Hindlimb muscle (tissue), 1 donor: ENCODE results near the gene STMND1. TPM values are rescaled to one million over a fixed set of nuclear protein-coding genes. Genes with fewer than 3 reads are reported as not detected.
"Not testable (repeated sequence)": the region's sequence is repeated elsewhere in the genome, so short reads cannot be mapped to it uniquely, and the experiment has no call there.

Source experiments
- DNase-seq: peaks from one replicate; pipeline ENCODE4 v3.0.0-alpha.2; 2013
- polyA plus RNA-seq: library from polyadenylated mRNA; unstranded; fragments of 120-200 nt; gene quantifications from one replicate; pipeline ENCODE4 v1.2.1, GENCODE V29; 2013; ENCODE audit not compliant: insufficient read length

Gene STMND1
- not detected for polyA plus RNA-seq

GRCh38 chr6:17101422-17102257, at the start of gene STMND1:
Gene STMND1, plus strand, starts transcription at chr6:17102050. Its CDS starts 208 bp downstream, at chr6:17102258.
- peak; percentile 33 for DNase-seq

DNA sequence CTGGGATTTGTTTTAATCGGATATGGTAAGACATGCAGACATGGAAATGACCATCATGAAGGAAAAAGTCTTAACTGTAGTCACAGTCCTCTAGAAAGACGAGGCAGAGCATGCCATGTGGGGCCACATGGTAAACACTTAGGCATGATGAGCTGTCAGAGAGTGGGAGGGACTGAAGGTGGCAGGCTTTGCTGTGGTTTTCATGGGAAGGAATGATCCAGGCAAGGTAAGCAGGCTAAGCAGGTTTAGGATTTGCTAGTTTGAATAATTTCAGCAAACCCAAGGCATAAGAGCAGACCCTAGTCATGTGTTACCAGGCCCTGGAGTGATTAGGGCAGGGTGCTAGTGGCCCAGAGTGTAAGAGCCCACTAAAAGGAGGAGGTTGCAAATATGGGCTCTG, 47.2 kb upstream of the STMND1 start:
- DNase-seq = no peak

DNA sequence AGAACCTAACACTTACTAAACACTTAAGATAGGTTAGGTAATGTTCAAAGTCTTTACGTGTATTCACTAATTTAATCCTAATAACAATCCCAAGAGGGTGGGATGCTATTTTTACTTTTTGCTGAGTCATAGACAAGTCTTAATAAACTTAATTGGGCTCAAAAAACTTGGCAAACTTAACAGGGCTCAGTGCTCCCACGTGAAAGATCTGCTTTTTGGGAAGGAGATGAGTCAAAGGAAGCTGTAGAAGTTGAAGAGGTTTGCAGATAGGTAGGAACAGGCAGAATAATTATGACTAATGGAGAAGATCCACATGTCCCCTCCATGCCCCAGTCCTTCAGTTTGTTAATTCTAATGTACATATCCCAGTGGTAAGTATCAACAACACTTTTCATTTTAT, 44.5 kb upstream of the STMND1 start:
- DNase-seq = no peak

DNA sequence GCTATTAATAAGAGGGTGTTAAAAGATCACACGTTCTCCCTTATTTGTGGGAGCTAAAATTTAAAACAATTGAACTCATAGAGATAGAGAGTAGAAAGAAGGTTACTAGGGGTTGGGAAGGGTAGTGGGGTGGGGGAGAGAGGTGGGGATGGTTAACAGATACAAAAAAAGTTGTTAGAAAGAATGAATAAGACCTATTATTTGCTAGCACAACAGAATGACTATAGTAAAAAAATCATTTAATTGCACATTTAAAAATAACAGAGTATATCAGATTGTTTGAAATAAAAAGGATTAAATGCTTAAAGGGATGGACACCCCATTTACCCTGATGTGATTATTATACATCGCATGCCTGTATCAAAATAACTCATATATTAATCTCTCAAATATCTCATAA, 43.3 kb upstream of the STMND1 start:
- DNase-seq = no peak

DNA sequence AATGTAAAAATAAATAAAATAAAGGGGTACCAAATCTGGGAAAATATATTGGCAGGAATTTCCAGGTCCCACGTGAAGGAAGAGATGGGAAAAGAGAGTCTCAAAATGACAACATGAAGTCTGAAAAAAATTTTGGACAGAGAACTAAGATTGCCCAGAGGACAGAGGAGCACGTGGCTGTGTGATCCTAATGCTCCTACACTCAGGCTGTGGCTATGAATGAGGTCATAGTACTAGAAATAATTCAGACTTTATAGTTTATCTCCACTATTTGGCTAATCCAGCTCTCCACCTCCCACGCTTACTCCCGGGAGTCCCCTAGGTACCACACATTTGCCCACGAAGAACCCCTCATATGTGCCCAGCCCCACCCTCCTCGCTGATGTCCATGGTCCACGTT, 42.8 kb upstream of the STMND1 start:
- no peak for DNase-seq

DNA sequence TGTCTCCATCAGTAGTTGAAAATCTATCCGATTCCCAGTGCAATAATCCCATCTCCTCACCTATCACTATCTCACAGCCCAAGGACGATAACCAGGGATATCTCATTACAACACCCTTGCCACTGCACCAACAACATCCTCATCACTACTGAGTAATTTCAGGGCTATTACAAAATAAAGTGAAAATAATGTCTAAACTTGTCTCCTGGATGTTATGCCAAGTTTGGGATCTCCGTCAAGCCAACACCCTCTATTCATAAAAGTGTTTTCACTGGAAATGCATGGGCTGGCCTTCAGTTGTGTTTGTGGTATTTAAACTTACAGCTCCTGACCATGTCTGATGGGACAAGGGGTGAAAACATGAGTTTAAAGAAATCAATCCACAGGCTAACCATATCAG, 42.0 kb upstream of the STMND1 start:
- DNase-seq = no peak

- DNase-seq = no peak
Measured at GRCh38 chr6:17061097-17061496, 40.8 kb upstream of the STMND1 start.

DNA sequence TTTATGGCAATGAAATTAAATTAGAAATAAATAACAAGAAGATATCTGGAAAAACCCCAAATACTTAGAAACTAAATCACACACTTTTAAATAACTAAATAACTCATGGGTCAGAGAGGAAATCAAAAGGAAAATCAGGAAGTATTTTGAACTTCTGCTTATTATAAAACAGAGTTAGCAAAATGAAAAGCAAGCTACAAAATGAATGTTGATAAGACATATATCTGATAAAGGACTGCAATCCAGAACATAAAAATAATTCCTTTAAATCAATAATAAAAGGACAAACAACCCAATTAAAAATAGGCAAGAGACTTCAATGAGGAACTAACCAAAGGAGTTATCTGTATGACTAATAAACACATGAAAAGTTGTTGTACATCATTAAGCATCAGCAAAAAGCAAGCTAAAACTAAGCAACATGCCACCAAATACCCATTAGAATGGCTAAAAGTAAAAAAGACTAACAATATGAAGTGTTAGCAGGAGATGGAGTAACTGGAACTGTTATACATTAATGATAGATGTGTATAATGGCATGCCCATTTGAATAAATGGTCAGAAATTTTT, 38.9 kb upstream of the STMND1 start:
- no peak for DNase-seq

- no peak for DNase-seq
Measured at GRCh38 chr6:17064975-17065374, 36.9 kb upstream of the STMND1 start.

DNA sequence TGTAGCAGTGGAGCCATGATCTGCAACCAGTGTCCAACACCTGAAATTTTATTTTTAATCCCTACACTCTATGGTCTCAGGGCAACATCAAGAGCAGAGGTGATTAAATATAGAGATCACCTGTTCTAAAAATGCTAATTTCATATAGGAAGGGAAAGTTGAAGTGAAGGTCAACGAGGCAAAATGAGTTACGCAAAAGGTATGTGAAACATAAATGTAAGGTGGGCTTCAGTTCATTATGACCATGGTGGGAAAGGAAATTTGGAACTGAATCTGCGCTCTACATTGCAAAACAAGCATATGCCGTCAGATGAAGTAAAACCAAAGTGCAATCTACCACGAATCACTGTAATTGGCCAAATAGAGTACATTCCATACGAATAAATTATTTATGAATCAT, 35.2 kb upstream of the STMND1 start:
- no peak for DNase-seq

DNA sequence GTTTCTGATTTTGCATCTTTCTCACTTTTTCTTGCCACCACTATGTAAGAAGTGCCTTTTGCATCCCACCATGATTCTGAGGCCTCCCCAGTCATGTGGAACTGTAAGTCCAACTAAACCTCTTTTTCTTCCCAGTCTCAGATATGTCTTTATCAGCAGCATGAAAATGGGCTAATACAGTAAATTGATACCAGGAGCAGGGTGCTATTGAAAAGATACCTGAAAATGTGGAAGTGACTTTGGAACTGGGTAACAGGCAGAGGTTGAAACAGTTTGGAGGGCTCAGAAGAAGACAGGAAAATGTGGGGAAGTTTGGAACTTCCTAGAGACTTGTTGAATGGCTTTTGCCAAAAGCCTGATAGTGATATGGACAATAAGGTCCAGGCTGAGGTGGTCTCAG, 32.9 kb upstream of the STMND1 start:
- DNase-seq = not testable (repeated sequence)

GRCh38 chr6:17070400-17070799, 31.4 kb upstream of the STMND1 start:
- not testable (repeated sequence) for DNase-seq

GRCh38 chr6:17073596-17073995, 28.3 kb upstream of the STMND1 start:
- DNase-seq = not testable (repeated sequence)

GRCh38 chr6:17081273-17081672, 20.6 kb upstream of the STMND1 start:
- DNase-seq = no peak

- no peak for DNase-seq
Measured at GRCh38 chr6:17081860-17082508, 19.9 kb upstream of the STMND1 start.

- no peak for DNase-seq
Measured at GRCh38 chr6:17083397-17083796, 18.5 kb upstream of the STMND1 start.

DNA sequence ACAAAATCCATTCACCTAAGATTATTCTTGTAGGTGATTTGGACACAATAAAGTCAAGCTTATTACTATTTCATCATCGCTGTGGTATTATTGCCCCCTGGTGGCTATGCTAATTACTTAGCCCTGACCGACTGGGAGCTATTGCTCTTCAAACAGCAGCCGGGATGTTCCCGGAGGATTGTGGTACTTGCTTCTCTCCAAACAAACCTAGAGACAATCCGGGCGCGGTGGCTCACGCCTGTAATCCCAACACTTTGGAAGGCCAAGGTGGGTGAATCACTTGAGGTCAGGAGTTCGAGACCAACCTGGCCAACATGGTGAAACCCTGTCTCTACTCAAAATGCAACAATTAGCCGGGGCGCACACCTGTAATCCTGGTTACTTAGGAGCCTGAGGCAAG, 15.4 kb upstream of the STMND1 start:
- DNase-seq = peak; percentile 63

DNA sequence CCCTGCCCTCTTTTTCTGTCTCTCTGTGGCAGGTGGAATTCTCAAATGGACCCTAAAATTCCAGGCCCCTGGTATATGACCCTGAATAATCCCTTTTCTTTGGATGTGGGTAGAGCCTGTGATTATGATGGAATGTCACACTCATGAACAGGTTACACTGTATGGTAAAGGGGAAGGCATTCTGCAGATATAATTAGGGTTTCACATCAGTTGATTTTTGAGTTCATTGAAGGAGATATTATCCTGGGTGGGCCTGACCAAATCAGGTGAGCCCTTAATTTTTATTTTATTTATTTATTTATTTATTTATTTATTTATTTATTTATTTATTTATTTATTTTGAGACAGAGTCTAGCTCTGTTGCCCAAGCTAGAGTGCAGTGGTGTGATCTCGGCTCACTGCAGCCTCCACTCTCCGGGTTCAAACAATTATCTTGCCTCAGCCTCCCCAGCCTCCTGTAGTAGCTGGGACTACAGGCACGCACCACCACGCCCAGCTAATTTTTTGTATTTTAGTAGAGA, 13.7 kb upstream of the STMND1 start:
- DNase-seq = no peak

DNA sequence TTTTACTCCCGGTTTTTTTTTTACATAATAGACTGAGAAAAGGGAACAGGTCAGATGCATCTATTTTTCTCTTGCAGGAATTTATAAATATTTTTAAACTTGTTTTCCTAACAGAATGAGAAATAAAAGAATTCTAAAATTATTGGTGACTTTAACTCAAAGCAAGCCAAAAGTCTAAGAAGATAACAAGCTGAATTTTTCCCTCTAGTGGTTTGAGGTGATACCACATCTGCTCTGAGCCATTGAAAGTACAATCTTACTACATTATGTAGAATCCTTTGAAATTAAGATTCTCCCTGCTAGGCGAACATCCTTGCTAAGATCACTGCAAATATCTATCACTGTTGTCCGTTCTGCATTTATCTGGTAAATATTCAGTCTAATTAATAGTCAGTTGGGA, 10.7 kb upstream of the STMND1 start:
- DNase-seq = no peak

DNA sequence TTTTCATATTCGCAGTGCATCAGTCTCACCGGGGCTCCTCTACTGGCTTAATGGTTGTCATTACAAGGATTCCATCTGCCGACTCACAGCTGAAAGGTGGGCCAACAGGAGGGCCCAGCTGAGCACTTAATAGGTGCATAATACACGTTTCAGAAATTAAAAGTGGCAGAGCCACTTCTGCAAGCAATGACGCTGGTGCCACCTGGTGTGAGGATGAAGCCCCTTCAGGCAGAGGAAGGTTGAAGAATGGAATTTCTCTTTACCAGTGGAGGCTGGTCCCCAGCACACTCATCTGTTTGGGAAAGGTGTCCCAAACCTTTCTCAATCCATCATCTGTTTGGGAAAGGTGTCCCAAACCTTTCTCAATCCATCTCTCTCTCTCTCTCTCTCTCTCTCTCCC, 8.2 kb upstream of the STMND1 start:
- DNase-seq = no peak

- no peak for DNase-seq
Measured at GRCh38 chr6:17096096-17096495, 5.8 kb upstream of the STMND1 start.

DNA sequence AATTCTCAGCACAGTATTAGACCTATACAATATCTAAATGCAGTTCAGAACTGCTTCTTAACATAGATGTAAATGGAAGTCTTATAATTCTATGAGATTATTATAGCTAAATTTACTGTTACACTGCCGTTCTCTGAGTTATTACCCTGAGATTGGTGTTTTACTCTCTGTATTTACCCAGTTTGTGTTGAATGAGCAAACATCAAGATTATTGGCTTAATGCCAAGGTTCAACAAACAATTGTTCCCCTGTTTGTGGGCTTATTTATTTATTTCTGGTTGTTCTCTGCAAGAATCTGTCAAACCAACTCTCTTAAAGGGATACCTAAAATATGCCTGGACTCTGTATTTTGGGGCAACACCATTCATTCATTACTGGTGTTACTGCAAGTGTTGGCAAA, 5.2 kb upstream of the STMND1 start:
- no peak for DNase-seq

GRCh38 chr6:17097982-17098381, 3.9 kb upstream of the STMND1 start:
- no peak for DNase-seq

DNA sequence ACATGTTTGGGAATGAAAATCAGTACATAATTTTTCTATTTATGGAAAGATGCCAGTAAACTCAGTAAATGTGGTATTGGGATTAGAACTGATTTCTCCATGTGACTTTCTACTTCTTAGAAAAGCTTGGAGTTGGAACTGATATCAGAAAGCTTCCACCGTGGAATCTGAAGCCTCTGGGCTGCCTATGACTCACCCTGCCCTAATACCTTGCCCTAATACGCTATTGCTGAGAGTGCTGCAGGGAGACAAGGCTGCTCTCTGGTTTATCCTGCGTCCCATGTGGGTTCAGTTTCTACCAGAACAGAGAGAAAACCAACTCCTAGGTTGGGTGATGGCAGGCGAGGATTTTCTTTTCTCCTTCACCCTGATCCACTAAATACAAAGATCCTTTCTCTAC, 3.3 kb upstream of the STMND1 start:
- no peak for DNase-seq
